ENCODE data around the gene URB1.
"Not testable (repeated sequence)": the region's sequence is repeated elsewhere in the genome, so short reads cannot be mapped to it uniquely, and the experiment has no call there.

DNA sequence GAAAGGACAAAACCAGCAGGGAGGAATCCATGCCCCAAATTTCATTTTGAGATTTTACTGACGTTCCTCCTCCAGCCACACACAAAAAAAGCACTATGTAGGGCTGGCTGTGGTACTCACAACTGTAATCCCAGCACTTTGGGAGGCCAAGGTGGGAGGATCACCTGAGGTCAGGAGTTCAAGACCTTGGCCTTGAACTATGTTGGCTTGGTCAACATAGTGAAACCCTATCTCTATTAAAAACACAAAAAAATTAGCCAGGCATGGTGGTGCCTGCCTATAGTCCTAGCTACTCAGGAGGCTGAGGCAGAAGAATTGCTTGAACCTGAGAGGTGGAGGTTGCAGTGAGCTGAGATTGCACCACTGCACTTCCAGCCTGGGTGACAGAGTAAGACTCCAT lies 23.9 kb downstream of the URB1 start:
- TF ChIP-seq, protein P1, sequence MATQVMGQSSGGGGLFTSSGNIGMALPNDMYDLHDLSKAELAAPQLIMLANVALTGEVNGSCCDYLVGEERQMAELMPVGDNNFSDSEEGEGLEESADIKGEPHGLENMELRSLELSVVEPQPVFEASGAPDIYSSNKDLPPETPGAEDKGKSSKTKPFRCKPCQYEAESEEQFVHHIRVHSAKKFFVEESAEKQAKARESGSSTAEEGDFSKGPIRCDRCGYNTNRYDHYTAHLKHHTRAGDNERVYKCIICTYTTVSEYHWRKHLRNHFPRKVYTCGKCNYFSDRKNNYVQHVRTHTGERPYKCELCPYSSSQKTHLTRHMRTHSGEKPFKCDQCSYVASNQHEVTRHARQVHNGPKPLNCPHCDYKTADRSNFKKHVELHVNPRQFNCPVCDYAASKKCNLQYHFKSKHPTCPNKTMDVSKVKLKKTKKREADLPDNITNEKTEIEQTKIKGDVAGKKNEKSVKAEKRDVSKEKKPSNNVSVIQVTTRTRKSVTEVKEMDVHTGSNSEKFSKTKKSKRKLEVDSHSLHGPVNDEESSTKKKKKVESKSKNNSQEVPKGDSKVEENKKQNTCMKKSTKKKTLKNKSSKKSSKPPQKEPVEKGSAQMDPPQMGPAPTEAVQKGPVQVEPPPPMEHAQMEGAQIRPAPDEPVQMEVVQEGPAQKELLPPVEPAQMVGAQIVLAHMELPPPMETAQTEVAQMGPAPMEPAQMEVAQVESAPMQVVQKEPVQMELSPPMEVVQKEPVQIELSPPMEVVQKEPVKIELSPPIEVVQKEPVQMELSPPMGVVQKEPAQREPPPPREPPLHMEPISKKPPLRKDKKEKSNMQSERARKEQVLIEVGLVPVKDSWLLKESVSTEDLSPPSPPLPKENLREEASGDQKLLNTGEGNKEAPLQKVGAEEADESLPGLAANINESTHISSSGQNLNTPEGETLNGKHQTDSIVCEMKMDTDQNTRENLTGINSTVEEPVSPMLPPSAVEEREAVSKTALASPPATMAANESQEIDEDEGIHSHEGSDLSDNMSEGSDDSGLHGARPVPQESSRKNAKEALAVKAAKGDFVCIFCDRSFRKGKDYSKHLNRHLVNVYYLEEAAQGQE (IDR thresholded peaks at IDR 0.05; ENCODE audit: unreplicated experiment) = not testable (repeated sequence)
- TF ChIP-seq CREB1 (CRISPR knock-in tag; IDR thresholded peaks at IDR 0.05; ENCODE audit: low read depth) = not testable (repeated sequence)
